B cell (primary cell): ENCODE results near the gene MPND. TPM values are rescaled to one million over a fixed set of nuclear protein-coding genes. Genes with fewer than 3 reads are reported as not detected.

Experiments used
- ATAC-seq: fragments of 200-7000 bp; cut with Tn5 transposase; one replicate; pipeline ENCODE4 v1.10.0; 2021; ENCODE audit warnings: low read depth, mild to moderate bottlenecking, moderate number of reproducible peaks, moderate library complexity
- CTCF ChIA-PET: fragments of 350-600 bp; sonication (Branson Sonifier 250); formaldehyde crosslinking; loops from one replicate; lab custom pipeline; 2021; ENCODE audit warnings: antibody characterized with exemption, inconsistent platforms; lab: Charles Lee
- POLR2A ChIA-PET: fragments of 350-600 bp; sonication (Branson Sonifier 250); formaldehyde crosslinking; loops from one replicate; lab custom pipeline; 2021; ENCODE audit warnings: antibody characterized with exemption; lab: Charles Lee
- DNase-seq: peaks from one replicate; pipeline ENCODE4 v3.0.0; 2013
- H2AFZ ChIP-seq: 2 replicates; pipeline ENCODE4 v1.6.1; 2012; ENCODE audit warnings: mild to moderate bottlenecking, low read depth, low read length; ENCODE audit not compliant: insufficient read depth, poor library complexity, severe bottlenecking
- H3K27ac ChIP-seq, 2 donors: 1 replicate in 1 of 2; 2 replicates in 1 of 2; pipeline ENCODE4 v1.5.1; 2012 to 2013; ENCODE audit warnings: low read length in 2 of 2, mild to moderate bottlenecking in 2 of 2, moderate library complexity in 1 of 2
- H3K27me3 ChIP-seq, 4 experiments: fragments of 200-600 bp in 1 of 4; sonication (generic) in 1 of 4; replicated peaks in 1 of 4; 1 replicate in 2 of 4; 2 replicates in 2 of 4; pipeline versions ENCODE4 v1.6.1 to v1.7.0; 2013 to 2016; ENCODE audit warnings: low read length in 3 of 4, mild to moderate bottlenecking in 2 of 4, mixed read lengths in 1 of 4, moderate library complexity in 1 of 4; ENCODE audit not compliant: insufficient read depth in 4 of 4, control insufficient read depth in 3 of 4; ENCODE audit errors: control extremely low read depth in 1 of 4
- H3K36me3 ChIP-seq, 2 experiments: replicated peaks in 1 of 2; 1 replicate in 1 of 2; 2 replicates in 1 of 2; pipeline versions ENCODE4 v1.6.1 to v1.7.1; 2013; ENCODE audit warnings: low read length in 1 of 2; ENCODE audit not compliant: insufficient read depth in 2 of 2, control insufficient read depth in 1 of 2; ENCODE audit errors: control extremely low read depth in 1 of 2, extremely low read depth in 1 of 2
- H3K4me1 ChIP-seq, 2 donors: fragments of 200-600 bp in 1 of 2; sonication (generic) in 1 of 2; 1 replicate in 1 of 2; 2 replicates in 1 of 2; pipeline versions ENCODE4 v1.5.1 to v1.6.1; 2013 to 2017; ENCODE audit warnings: low read length in 2 of 2; ENCODE audit not compliant: control insufficient read depth in 2 of 2, insufficient read depth in 2 of 2
- H3K4me2 ChIP-seq: replicated peaks from 2 replicates; pipeline ENCODE3; 2012; ENCODE audit warnings: mild to moderate bottlenecking, low read depth, low read length; ENCODE audit not compliant: poor library complexity, severe bottlenecking
- H3K4me3 ChIP-seq, 5 experiments: fragments of 200-600 bp in 1 of 5; sonication (generic) in 1 of 5; 1 replicate in 3 of 5; 2 replicates in 2 of 5; pipeline versions ENCODE4 v1.5.1 to v1.7.0; 2011 to 2016; ENCODE audit warnings: low read length in 4 of 5, mild to moderate bottlenecking in 4 of 5, low read depth in 2 of 5, control low read depth in 1 of 5, moderate library complexity in 1 of 5; ENCODE audit not compliant: insufficient read depth in 1 of 5; ENCODE audit errors: control extremely low read depth in 1 of 5, extremely low read depth in 1 of 5
- H3K79me2 ChIP-seq: fragments of 200-600 bp; sonication (generic); one replicate; pipeline ENCODE4 v1.6.0; 2016; ENCODE audit warnings: low read length; ENCODE audit not compliant: control insufficient read depth, insufficient read depth
- H3K9ac ChIP-seq: fragments of 200-600 bp; sonication (generic); 2 replicates; pipeline ENCODE4 v1.6.1; 2017; ENCODE audit warnings: mild to moderate bottlenecking, low read length, moderate library complexity
- H3K9me3 ChIP-seq, 3 donors: one replicate each; pipeline versions ENCODE4 v1.6.1 to v1.7.1; 2013; ENCODE audit warnings: low read length in 2 of 3; ENCODE audit not compliant: control insufficient read depth in 2 of 3, insufficient read depth in 1 of 3; ENCODE audit errors: control extremely low read depth in 1 of 3
- H4K20me1 ChIP-seq: 2 replicates; pipeline ENCODE4 v1.6.0; 2012; ENCODE audit warnings: mild to moderate bottlenecking, low read length; ENCODE audit not compliant: insufficient read depth, control insufficient read depth, poor library complexity, severe bottlenecking
- H3K27ac Mint-ChIP-seq: one replicate; pipeline ENCODE4 v1.8.0; 2021; ENCODE audit warnings: mixed read lengths
- H3K27me3 Mint-ChIP-seq: one replicate; pipeline ENCODE4 v1.8.0; 2021; ENCODE audit warnings: mixed read lengths
- H3K4me1 Mint-ChIP-seq: one replicate; pipeline ENCODE4 v1.8.0; 2021; ENCODE audit warnings: mixed read lengths
- H3K4me3 Mint-ChIP-seq: one replicate; pipeline ENCODE4 v1.8.0; 2021; ENCODE audit warnings: mixed read lengths
- H3K9me3 Mint-ChIP-seq: one replicate; pipeline ENCODE4 v1.8.0; 2022; ENCODE audit warnings: mixed read lengths; ENCODE audit not compliant: insufficient read depth
- CTCF ChIP-seq: fragments of 200-600 bp; IDR thresholded peaks from one replicate; pipeline ENCODE4 v1.8.0; 2022; ENCODE audit warnings: antibody characterized with exemption, mild to moderate bottlenecking
- EZH2 ChIP-seq: IDR thresholded peaks from 2 replicates; pipeline ENCODE4 v1.6.1; 2012; ENCODE audit warnings: borderline replicate concordance, low read depth, mild to moderate bottlenecking, moderate library complexity, low read length; ENCODE audit not compliant: insufficient read depth, poor library complexity, severe bottlenecking
- WGBS: methylation state at CpG from one replicate; pipeline ENCODE4 v1.1.5; 2013; ENCODE audit warnings: missing lambda C conversion rate; ENCODE audit not compliant: insufficient coverage; 5-methylcytosine and 5-hydroxymethylcytosine counted together
- intact Hi-C: fragments of 100-400 bp; cut with micrococcal nuclease; formaldehyde crosslinking; loops from one replicate; pipeline ENCODE4 v1.10.0; 2022
- polyA plus RNA-seq: library from polyadenylated mRNA; depleted of rRNA; stranded (reverse); fragments of >200 nt; gene quantifications from 2 replicates; pipeline ENCODE4 v1.2.3, GENCODE V29; 2012
- total RNA-seq, 2 donors: library from RNA; stranded (reverse); fragments of 120-200 nt in 1 of 2; gene quantifications; 1 replicate in 1 of 2; 2 replicates in 1 of 2; pipeline versions ENCODE4 v1.2.3 to v1.2.4, GENCODE V29; 2013 to 2022

MPND gene
- total and polyA plus RNA-seq, 2 donors (not counting 1 experiment from before 2014, with no cell fraction given): 14.5 to 25.6 TPM

GRCh38 chr19:4370418-4371041 lies 27.2 kb downstream of the MPND start:
- CTCF ChIA-PET: interaction anchor here (0.8 to 1.8 kb wide), 12 partner anchors 8 to 101 kb away, joined by 3 to 11 read pairs (median 4); partner anchors contain the start of genes CHAF1A, HDGFL2 and SH3GL1
- H3K9ac ChIP-seq: peak overlapping the region; percentile 67

More at GRCh38 chr19:4370418-4371041, 27.2 kb downstream of the MPND start:
- H3K9me3 Mint-ChIP-seq: no peaks in the 10 kb centered on the region
- no peaks in the 10 kb centered on the region for H3K27me3 Mint-ChIP-seq
- H3K27ac ChIP-seq: peak overlapping the region; percentile 84 to 95
- peaks cover 68% of the 10 kb centered on the region for H3K4me1 Mint-ChIP-seq
- TF ChIP-seq EZH2: no peak
- no peak for TF ChIP-seq CTCF
- DNase-seq (peak; percentile 26), ATAC-seq (no peak)
- intact Hi-C loops: loop anchor here (1.0 kb wide), 2 partner anchors 30 to 101 kb away; partner anchors contain the start of gene SH3GL1
- WGBS: 78% methylated on average over 14 of the region's 15 CpGs
- POLR2A ChIA-PET: interaction anchor here (0.7 to 1.0 kb wide), 3 partner anchors 30 to 101 kb away, joined by 3 to 5 read pairs (median 4); partner anchors contain the start of genes CHAF1A and SH3GL1
- H3K79me2 ChIP-seq: peaks cover 49% of the 10 kb centered on the region
- peaks cover 0 to 16% of the 10 kb centered on the region in 2 experiments for H3K36me3 ChIP-seq
- no peaks in the 10 kb centered on the region for H3K9me3 ChIP-seq
- H3K4me3 ChIP-seq: peak overlapping the region in 4 of 5 experiments; percentile 40 to 68 (median 50)
- no peak overlapping the region for H2AFZ ChIP-seq
- H3K27ac Mint-ChIP-seq: peak overlapping the region; percentile 96
- peak overlapping the region; percentile 83 for H3K4me3 Mint-ChIP-seq
- no peaks in the 10 kb centered on the region for H3K27me3 ChIP-seq
- H4K20me1 ChIP-seq: peaks cover 55% of the 10 kb centered on the region
- peaks cover 75 to 83% of the 10 kb centered on the region in 2 donors for H3K4me1 ChIP-seq
- H3K4me2 ChIP-seq: peak overlapping the region; percentile 96
